Measurements from ENCODE around the gene AMIGO3.
"Not testable (repeated sequence)": the region's sequence is repeated elsewhere in the genome, so short reads cannot be mapped to it uniquely, and the experiment has no call there.

AMIGO3 gene

DNA sequence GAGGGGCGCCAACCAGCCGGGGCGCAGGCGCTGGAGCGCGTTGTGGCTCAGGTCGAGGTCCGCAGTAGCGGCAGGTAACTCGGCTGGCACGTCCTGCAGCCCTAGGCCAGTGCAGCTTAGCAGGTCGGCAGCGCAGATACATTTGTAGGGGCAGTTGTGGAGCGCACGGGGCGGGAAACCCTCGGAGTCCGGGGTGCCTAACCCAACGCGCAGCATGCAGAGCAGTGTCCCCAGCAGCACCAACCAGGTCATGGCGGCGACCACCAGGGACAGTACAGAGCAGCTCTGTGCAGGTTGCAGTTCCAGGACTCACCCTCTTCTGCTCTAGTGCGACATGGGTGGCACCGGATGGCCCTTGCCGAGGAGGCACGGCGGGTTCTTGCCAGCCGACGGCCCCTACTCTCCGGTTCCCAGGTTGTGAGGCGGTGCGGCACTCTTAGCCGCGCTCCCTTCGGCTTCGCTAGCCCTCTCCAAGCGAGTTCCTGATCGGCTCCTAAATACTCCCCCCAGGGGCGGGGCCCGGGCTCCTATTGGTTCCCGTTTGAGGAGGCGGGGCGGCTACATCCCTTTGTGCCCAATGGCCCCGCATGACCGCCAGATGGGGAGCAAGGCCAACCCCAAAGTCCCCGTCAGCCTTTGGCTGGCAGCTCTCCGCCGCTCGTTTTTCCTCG lies at the start of gene AMIGO3:
TSS of gene AMIGO3 (minus strand) at position 471 of the 671 bp plus-strand sequence. CDS start at position 252, 219 bp downstream.
- FAIRE-seq = peak; percentile 60

DNA sequence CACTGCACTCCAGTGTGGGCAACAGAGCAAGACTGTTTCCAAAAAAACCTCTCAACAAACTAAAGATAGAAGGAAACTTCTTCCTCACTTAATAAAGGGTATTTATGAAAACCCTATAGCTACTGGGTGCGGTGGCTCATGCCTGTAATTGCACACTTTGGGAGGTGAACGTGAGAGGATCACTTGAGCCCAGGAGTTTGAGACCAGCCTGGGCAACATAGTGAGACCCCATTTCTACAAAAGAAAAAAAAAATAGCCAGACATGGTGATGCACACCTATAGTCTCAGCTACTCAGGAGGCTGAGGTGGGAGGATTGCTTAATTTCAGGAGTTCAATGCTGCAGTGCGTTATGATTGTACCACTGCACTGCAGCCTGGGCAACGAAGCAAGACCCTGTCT lies 44.5 kb upstream of the AMIGO3 start:
- FAIRE-seq = no peak

- FAIRE-seq = no peak
Observed at GRCh38 chr3:49761661-49762060, 42.2 kb upstream of the AMIGO3 start.

GRCh38 chr3:49759226-49759625 lies 39.7 kb upstream of the AMIGO3 start:
- no peak for FAIRE-seq

GRCh38 chr3:49757197-49757596 lies 37.7 kb upstream of the AMIGO3 start:
- no peak for FAIRE-seq

- no peak for FAIRE-seq
Observed at GRCh38 chr3:49756036-49756435, 36.6 kb upstream of the AMIGO3 start.

DNA sequence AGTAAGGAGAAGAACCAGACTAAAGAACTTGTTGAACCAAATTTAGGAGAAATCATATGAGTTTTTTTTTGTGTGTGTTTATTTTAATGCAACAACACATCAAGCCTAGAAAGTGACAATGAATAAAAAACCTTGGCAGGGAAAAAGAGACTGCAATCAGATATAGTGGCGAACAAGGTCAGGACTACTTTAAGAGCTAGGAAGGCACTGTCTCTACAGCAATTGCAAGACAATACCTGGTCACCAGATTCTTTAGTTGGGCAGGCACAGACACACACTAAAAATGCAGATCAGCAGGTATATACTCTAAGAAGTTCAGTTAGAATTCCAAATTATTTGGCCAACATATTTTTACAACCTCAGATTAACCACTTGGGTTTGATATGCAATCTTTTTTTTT lies 35.1 kb upstream of the AMIGO3 start:
- no peak for FAIRE-seq

- no peak for FAIRE-seq
Observed at GRCh38 chr3:49751501-49751900, 32.0 kb upstream of the AMIGO3 start.

GRCh38 chr3:49750056-49750455 lies 30.6 kb upstream of the AMIGO3 start:
- no peak for FAIRE-seq

DNA sequence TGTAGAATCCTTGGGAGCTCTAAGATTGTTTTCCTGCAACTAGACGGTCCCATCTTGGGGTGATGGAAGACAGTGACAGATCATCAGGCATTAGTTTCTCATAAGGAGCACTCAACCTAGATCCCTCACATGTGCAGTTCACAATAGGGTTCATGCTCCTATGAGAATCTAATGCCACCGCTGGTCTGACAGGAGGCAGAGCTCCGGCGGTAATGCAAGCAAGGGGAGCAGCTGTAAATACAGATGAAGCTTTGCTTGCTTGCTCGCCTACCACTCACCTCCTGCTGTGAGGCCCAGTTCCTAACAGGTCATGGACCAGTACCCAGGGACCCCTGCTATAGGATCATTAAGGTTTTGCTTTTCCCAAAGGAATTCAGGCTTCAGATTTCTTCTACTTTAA lies 29.4 kb upstream of the AMIGO3 start:
- not testable (repeated sequence) for FAIRE-seq

- FAIRE-seq = no peak
Observed at GRCh38 chr3:49747792-49748480, 28.5 kb upstream of the AMIGO3 start.

DNA sequence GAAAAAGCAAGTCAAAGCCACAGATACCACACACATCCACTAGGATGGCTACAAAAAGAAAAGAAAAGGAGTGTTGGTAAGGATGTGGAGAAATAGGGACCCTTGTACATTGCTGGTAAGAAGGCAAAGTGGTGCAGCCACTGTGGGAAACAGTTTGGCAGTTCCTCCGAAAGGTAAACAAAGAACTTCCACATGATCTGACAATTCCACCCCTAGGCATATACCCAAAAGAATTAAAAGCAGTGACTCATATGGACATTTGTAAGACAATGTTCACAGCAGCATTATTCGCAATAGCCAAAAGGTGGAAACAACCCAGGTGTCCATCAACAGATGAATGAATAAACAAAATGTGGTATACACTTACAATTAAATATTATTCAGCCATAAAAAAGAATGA lies 26.5 kb upstream of the AMIGO3 start:
- FAIRE-seq = peak; percentile 24

- FAIRE-seq = no peak
Observed at GRCh38 chr3:49740427-49740826, 20.9 kb upstream of the AMIGO3 start.

GRCh38 chr3:49738067-49738713 lies 18.7 kb upstream of the AMIGO3 start:
- FAIRE-seq = no peak

GRCh38 chr3:49734752-49735151 lies 15.3 kb upstream of the AMIGO3 start:
- FAIRE-seq = no peak

GRCh38 chr3:49733551-49733950 lies 14.1 kb upstream of the AMIGO3 start:
- FAIRE-seq = no peak

DNA sequence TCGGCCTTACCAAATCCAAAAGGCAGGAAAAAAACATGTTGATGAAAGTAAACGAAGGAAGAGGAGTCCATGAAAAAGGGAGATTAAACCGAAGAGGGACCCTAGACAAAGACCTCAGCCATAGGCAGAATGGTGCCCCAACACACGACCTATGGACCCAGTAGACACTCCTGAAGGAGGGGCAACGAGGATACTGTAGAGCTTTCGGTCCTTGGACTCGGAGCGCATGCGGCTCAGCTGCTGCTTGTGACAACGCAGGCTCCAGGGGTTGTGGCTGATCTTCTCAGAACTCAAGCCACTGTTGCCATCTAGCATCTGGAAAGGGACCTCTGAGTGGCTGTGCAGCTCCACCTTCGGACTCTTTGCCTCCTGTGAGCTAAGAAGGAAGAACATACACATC lies 13.1 kb upstream of the AMIGO3 start:
- FAIRE-seq = no peak

- no peak for FAIRE-seq
Observed at GRCh38 chr3:49729966-49730609, 10.6 kb upstream of the AMIGO3 start.

GRCh38 chr3:49727924-49728361 lies 8.5 kb upstream of the AMIGO3 start:
- FAIRE-seq = no peak

- FAIRE-seq = no peak
Observed at GRCh38 chr3:49727154-49727923, 7.9 kb upstream of the AMIGO3 start.

GRCh38 chr3:49725906-49726681 lies 6.6 kb upstream of the AMIGO3 start:
- FAIRE-seq = no peak

DNA sequence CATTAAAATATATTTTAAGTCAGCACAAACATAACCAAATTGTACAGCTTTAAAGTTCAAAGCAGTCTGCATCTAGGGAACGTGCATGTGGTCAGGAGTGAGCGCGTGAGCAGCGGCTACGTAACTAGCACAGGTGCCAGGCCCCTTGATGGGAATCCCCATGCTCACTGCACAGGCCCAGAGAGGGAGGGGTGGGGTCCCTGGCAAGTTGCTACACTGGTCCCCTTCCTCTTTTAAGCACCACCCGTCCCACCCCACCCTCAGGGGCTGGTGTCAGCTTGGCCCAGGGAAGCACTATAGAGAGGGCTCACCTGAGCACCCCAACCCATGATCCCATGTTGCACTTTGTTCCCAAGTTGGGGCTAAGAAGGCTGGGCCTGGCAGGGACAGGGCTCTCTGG lies 5.1 kb upstream of the AMIGO3 start:
- FAIRE-seq = no peak
